OCI-LY3 (cell line): ENCODE data around the gene SLC44A3.

Source experiments
- CTCF ChIP-seq: fragments of 200-600, 300-600 bp; sonication (generic); IDR thresholded peaks from 2 replicates; pipeline ENCODE4 v1.5.1; 2014; ENCODE audit warnings: antibody characterized with exemption, low read length, low read depth
- EZH2phosphoT487 ChIP-seq: fragments of 200-600 bp; shearing (Covaris generic); IDR thresholded peaks from 2 replicates; pipeline ENCODE4 v1.6.1; 2018; ENCODE audit warnings: antibody characterized with exemption, mixed run types, low read depth

- no peak for TF ChIP-seq CTCF
- TF ChIP-seq EZH2phosphoT487: no peak
Measured at GRCh38 chr1:94903280-94904009, 83.3 kb downstream of the SLC44A3 start.
